OCI-M2 (cell line): ENCODE results near the gene SNED1.

Source experiments
- DNase-seq: peaks from one replicate; lab custom pipeline; 2025; ENCODE audit not compliant: unreplicated experiment; lab: John Stamatoyannopoulos, UW

Gene SNED1

DNA sequence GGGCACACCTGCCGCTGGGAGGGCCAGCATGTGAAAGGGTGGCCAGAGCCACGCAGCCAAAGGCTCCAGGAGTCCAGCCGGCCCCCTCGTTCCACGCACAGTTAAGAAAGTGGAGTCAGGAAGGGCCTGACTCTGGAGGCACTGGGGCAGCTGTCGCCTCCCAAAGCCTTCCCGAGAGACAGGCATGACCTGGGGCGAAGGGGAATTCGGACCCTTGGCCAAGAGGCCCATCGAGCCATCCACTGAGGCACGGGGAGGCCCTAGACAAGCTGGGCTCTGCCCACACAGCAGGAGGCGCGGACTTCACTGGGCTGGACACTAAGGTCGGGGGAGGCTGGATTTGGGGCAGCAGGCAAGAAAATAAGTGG, 38.5 kb upstream of the SNED1 start:
- no peak for DNase-seq

DNA sequence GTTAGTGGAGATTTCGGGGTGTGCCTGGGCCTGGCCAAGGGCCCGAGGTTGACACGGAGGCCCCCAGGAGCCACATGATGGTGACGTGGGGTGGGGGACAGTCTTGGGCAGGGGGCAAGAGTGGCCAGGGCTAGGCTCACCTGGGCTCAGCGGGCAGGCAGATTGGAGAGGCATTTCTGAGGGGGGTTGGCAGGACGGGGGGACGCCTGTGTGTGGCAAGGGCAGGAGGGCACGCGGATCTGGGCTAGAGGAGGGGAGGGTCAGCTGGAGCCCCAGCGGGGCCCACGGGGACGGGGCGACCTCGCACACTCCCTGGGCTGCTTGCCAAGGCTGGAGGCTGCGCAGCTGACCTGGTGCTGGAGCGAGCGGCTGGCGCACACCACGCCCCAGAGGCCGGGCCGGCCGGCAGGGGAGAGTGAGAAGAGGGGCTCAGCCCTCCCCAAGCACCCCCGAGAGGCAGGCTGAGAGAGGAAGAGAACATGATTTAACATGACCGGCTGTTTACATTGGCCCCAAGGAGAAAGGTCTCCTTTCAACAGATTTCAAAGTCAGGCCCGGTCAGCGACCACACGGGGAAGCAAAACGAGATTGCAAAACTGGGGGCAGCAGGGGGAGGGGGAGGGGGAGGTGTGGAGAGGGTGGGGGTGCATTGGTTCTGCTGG, 38.0 kb upstream of the SNED1 start:
- no peak for DNase-seq

DNA sequence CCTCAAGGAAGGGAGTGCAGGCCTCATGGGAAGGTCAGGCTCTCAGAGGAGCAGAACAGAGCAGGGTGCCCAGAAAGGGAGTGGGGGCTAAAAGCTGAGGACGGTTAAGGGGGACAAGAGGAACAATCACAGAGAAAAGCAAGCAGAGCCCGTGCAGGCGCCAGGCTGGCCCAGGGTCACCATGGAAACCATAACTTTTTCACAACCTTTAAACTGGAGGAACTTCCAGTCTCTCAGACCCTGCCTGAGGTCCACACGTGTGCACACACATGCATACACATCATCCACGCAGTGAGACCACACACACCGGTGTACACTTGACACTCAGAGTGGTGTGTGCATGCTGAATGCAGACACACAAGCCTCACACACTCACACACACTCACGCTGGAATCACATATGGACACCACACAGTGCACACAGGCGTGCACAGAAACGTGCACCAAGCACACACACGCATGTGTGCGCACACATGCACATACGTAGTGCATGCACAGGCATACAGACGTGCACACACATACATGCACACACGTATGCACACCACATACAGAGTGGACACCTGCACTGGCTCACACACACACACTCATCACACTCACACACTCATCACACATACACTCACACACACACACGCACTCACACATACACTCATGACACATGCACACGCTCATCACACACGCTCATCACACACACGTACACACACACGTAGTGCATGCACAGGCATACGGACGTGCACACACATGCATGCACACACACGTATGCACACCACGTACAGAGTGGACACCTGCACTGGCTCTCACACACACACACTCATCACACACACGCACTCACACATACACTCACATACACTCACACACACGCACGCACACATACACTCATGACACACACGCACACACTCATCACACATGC, 37.2 kb upstream of the SNED1 start:
- no peak for DNase-seq

DNA sequence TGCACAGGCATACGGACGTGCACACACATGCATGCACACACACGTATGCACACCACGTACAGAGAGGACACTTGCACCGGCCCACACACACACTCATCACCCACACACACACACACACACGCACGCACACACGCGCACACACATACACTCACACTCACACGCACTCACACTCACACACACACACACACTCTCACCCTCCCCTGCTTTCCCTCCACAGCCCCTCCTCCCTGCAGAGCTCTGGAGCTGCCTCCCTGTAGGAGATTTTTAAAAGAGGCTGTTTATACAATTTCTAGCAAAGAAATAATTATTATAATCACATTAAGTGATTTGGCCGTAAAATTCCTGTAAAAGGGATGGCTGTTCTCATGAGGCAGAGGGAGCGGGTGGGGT, 36.5 kb upstream of the SNED1 start:
- DNase-seq, result no peak

DNA sequence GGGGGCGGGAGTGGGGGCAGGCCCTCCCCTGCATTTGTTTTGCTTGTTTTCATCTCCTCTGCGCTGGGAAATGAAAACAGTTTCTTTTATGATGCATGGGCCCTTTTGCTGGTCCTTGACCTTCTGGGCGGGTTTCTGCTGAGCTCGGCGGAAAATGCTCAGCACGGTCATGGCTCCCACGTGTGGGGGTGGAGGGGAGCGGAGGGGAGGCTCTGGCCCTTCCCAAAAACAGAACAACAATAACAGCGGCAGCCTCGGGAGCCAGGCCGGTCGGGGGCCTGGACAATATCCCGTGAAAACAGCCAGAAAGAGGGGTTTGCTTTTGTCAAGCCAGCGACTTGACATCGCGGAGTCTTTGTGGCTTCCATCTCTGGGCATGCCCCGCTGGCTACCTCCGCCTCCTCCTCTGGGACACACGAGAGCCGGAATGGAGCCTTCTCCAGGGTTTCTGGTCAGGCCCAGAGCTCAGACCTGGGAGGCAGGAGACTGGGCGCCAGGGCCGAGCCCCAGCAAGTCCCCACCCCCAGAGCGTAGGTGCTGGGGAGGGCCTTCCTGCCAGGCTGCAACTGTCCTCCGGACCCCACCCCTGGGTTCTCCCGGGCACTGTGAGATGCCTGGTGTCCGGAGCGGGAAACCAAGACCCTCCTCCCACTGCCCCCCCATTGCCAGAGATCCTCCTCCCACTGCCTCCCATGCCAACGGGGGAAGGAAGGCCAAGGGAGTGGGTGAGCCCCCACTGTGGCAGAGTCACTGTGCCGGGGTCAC, 35.9 kb upstream of the SNED1 start:
- DNase-seq, result no peak

DNA sequence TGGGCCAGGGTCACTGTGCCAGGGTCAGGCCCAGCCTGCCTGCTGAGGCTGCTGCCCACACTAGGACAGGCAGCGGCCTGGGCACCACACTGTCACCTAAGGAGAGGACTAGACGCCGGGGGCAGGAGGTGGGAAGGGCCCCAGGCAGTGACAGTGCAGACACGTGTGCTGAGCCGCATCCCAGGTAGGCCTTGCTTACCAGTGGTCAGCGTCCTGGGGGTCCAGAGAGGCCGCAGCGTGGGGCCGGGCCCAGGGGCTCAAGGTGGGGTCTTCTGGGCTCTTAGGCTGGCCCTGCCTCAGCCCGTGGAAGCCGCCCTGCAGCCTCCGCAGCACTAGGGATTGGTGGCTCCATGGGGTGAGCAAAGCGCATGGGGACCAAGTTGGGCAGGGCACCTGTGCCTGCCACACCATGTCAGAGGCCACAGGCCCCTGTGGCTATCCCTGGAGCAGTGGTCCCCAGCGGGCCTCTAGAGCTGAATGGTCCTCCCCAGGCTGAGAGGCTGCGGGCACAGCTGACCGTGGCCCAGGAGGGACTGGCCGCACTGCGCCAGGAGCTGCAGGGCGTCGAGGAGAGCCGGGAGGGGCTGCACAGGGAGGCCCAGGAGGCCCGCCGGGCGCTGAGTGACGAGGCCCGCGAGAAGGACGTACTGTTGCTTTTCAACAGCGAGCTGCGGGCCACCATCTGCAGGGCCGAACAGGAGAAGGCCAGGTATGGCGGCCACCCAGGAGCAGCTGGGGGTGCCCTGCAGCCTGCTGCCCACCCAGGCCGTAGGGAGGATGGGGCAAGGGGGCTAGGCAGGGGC, 35.2 kb upstream of the SNED1 start:
- no peak for DNase-seq

- DNase-seq, result no peak
Measured at GRCh38 chr2:240963868-240964703, 34.3 kb upstream of the SNED1 start.

DNA sequence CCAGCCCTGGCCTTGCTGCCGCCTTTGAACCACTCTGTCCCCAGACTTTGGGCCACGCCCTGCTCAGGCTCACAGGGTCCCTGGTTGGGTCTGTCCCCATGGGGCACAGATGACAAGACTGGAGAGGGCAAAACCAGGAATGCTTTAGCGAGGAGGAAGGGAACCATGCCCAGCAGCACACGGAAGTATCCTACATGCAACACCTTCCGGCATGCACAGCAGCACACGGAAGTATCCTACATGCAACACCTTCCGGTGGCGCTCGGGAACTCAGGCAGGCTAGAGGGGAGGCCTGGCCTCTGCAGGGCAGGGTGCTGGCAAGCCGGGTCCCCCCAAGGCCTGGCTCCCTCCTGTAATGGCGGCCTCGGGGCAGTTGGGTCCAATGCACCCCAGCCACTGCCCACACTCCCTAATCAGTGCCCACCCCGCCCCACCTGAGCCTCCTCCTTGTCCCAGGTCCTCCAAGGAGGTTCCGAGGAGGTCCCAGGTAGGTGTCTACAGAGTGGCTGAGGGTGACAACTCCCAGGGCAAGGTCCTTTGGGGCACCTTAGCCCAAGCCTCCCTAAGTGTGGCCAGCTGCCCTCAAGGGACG, 33.6 kb upstream of the SNED1 start:
- DNase-seq, result no peak

DNA sequence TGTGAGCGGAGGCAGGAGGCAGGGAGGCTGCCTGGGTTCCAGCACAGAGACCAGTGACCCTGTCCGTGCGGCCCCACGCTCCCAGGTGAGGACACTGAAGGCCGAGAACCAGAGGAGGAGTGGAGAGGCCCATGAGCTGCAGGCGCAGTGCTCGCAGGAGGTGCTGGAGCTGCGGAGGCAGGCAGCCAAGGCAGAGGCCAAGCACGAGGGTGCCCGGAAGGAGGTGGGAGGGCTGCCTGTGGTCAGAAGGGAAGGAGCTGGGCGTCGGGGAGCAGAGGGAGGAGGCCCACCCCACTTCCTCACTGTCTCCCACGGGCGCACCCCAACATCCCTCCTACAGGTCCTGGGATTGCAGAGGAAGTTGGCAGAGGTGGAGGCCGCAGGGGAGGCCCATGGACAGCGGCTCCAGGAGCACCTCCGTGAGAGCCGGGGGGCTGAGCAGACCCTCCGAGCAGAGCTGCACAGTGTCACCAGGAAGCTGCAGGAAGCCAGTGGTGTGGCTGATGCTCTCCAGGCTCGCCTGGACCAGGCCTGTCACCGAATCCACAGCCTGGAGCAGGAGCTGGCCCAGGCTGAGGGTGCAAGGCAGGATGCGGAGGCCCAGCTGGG, 33.0 kb upstream of the SNED1 start:
- no peak for DNase-seq

GRCh38 chr2:240965905-240966456, 32.4 kb upstream of the SNED1 start:
- no peak for DNase-seq

- DNase-seq, result no peak
Measured at GRCh38 chr2:240966457-240966905, 31.9 kb upstream of the SNED1 start.

- DNase-seq, result no peak
Measured at GRCh38 chr2:240966906-240967680, 31.3 kb upstream of the SNED1 start.

DNA sequence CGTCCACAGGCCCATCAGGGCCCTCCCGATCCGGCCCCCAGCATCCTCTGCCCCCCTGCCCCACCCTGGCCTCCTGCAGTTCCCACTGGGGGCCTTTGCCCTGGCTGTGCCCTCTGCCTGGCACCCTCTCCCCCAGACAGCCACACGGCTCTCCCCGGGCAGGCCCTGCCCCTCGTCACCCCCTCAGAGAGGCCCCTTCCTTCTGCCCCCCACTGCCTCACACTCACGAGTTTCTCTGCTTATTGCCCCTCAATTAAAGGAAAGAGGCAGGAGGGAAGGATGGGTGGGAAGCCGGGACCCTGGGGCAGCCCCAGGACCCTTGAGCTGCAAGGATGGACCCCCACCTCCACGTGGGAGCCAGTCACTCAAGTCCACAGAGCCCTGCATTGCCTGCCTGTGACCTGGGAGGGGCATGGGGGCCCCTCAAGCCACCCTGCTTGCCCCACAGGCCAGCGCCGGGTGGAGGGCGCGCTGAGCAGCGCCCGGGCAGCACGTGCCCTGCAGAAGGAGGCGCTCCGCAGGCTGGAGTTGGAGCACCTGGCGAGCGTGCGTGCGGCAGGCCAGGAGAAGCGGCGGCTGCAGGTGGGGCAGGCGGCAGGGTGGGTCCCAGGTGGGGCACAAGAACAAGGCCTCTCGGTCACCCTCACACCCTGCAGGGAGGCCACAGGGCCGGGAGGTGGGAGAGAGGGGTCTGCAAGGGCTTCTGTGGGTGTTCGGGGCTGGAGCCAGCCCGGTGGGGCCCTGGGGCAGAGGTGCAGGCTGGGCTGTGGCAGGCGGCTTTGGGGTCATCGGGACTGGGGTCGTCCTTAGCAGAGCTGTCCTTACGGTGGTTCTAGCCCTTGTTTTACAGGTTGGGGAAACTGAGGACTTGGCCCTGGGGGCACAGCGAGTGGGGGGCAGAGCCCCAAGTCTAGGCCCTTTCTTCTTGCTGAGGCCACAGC, 30.5 kb upstream of the SNED1 start:
- no peak for DNase-seq

DNA sequence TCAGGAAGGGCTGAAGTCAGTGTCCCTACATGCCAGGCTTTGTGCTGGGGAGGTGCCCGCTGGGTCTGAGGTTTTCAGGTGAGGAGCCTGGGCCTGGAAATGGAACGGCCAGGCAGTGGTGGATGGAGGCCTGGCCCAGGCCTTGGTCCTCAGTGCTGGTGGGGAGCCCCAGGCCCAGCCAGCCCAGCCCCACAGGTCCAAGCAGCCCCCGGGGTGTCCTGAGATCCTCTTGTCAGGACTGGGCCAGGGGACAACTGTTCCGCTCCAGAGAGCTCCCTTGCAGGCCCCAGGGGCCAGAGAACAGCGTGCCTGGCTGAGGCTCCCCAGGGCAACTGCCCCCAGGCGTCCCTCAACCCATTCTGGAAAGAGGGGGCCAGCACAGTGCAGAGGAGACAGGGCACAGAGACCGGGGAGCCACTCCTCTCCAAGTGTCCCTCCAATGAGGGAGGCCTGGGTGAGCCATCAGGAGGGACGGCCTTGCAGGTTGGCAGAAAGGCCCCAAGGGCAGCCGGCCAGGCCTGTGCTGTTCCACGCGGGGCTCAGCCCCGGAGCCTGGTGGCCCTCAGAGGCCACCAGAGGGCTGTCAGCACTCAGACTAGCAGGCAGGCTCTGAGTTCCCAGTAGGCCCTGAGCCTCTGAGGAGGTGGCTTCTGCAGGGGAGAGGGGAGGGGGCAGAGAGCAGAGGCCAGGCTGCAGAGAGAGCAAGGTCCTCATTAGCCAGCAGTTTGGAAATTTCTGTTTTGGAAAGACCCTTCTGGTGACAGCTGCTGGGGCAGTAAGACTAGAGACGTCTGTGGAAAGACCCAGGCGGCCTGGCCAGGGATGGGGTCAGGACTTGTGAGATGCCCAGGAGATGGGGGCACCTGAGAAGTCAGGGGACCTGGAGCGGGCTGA, 29.4 kb upstream of the SNED1 start:
- no peak for DNase-seq

DNA sequence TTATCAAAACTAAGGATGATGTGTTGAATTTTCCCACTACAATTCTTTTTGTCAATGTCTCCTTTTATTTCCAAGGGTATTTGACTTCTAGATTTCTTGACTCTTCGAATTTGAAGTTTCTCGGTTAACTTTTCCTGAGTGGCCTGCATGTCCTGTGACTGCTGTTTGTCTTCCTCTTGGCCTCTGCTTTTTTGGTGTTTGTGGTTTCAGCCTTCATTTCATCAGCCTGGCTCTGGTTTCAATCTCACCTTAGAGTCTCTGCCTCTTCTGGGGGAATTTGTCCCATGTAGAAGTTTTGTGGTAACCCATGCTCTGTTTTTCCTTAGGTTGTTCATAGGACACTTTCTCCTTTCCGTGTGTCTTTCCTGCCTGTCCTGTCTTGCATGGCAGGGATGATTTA, 28.3 kb upstream of the SNED1 start:
- DNase-seq, result no peak

- DNase-seq, result no peak
Measured at GRCh38 chr2:240970816-240971215, 27.6 kb upstream of the SNED1 start.
